ENCODE results near the gene TADA2B.

DNA sequence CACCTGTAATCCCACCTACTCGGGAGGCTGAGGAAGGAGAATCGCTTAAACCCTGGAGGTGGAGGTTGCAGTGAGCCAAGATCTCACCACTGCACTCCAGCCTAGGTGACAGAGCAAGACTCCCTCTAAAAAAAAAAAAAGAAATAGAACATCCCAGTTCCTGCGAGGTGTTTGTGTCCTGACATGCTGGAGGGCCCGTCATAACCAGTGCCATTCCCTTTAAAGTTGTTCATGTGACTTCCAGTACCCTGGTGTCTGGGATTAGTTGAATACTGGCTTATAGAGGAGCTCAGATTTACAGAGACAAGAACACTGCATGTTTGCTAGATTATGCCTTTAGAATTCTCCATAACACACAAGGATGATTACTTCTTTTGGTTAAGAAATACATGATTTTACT, 37.6 kb upstream of the TADA2B start:
- TF ChIP-seq, protein P1, sequence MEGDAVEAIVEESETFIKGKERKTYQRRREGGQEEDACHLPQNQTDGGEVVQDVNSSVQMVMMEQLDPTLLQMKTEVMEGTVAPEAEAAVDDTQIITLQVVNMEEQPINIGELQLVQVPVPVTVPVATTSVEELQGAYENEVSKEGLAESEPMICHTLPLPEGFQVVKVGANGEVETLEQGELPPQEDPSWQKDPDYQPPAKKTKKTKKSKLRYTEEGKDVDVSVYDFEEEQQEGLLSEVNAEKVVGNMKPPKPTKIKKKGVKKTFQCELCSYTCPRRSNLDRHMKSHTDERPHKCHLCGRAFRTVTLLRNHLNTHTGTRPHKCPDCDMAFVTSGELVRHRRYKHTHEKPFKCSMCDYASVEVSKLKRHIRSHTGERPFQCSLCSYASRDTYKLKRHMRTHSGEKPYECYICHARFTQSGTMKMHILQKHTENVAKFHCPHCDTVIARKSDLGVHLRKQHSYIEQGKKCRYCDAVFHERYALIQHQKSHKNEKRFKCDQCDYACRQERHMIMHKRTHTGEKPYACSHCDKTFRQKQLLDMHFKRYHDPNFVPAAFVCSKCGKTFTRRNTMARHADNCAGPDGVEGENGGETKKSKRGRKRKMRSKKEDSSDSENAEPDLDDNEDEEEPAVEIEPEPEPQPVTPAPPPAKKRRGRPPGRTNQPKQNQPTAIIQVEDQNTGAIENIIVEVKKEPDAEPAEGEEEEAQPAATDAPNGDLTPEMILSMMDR (IDR thresholded peaks at IDR 0.05; ENCODE audit: low read depth, low read length, missing input control) = no peak
- TF ChIP-seq, protein P2, sequence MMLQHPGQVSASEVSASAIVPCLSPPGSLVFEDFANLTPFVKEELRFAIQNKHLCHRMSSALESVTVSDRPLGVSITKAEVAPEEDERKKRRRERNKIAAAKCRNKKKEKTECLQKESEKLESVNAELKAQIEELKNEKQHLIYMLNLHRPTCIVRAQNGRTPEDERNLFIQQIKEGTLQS (IDR thresholded peaks at IDR 0.05) = no peak
- TF ChIP-seq SP1 (IDR thresholded peaks at IDR 0.05) (no peak), JUND (IDR thresholded peaks at IDR 0.05) (no peak), RAD21 (IDR thresholded peaks at IDR 0.05) (no peak), NR2F2 (IDR thresholded peaks at IDR 0.05) (no peak), GABPA (IDR thresholded peaks at IDR 0.05 in 1 of 2, conservative IDR thresholded peaks at IDR 0.05 in 1 of 2) (no peak), FOXA1 (IDR thresholded peaks at IDR 0.05) (no peak), TAF1 (conservative IDR thresholded peaks at IDR 0.05) (no peak)
- TF ChIP-seq, protein P3, sequence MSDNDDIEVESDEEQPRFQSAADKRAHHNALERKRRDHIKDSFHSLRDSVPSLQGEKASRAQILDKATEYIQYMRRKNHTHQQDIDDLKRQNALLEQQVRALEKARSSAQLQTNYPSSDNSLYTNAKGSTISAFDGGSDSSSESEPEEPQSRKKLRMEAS (IDR thresholded peaks at IDR 0.05) = no peak
- TF ChIP-seq, protein P4, sequence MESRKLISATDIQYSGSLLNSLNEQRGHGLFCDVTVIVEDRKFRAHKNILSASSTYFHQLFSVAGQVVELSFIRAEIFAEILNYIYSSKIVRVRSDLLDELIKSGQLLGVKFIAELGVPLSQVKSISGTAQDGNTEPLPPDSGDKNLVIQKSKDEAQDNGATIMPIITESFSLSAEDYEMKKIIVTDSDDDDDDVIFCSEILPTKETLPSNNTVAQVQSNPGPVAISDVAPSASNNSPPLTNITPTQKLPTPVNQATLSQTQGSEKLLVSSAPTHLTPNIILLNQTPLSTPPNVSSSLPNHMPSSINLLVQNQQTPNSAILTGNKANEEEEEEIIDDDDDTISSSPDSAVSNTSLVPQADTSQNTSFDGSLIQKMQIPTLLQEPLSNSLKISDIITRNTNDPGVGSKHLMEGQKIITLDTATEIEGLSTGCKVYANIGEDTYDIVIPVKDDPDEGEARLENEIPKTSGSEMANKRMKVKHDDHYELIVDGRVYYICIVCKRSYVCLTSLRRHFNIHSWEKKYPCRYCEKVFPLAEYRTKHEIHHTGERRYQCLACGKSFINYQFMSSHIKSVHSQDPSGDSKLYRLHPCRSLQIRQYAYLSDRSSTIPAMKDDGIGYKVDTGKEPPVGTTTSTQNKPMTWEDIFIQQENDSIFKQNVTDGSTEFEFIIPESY (IDR thresholded peaks at IDR 0.05) = no peak
- TF ChIP-seq, protein P5, sequence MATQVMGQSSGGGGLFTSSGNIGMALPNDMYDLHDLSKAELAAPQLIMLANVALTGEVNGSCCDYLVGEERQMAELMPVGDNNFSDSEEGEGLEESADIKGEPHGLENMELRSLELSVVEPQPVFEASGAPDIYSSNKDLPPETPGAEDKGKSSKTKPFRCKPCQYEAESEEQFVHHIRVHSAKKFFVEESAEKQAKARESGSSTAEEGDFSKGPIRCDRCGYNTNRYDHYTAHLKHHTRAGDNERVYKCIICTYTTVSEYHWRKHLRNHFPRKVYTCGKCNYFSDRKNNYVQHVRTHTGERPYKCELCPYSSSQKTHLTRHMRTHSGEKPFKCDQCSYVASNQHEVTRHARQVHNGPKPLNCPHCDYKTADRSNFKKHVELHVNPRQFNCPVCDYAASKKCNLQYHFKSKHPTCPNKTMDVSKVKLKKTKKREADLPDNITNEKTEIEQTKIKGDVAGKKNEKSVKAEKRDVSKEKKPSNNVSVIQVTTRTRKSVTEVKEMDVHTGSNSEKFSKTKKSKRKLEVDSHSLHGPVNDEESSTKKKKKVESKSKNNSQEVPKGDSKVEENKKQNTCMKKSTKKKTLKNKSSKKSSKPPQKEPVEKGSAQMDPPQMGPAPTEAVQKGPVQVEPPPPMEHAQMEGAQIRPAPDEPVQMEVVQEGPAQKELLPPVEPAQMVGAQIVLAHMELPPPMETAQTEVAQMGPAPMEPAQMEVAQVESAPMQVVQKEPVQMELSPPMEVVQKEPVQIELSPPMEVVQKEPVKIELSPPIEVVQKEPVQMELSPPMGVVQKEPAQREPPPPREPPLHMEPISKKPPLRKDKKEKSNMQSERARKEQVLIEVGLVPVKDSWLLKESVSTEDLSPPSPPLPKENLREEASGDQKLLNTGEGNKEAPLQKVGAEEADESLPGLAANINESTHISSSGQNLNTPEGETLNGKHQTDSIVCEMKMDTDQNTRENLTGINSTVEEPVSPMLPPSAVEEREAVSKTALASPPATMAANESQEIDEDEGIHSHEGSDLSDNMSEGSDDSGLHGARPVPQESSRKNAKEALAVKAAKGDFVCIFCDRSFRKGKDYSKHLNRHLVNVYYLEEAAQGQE (IDR thresholded peaks at IDR 0.05) = no peak
